ENCODE results near the gene MGME1. TPM values are rescaled to one million over a fixed set of nuclear protein-coding genes. Genes with fewer than 3 reads are reported as not detected.
"Not testable (repeated sequence)": the region's sequence is repeated elsewhere in the genome, so short reads cannot be mapped to it uniquely, and the experiment has no call there.

The MGME1 gene
- polyA plus RNA-seq, 1 donor, result 53.8 TPM

- DNase-seq, result no peak
Measured at GRCh38 chr20:17958373-17959256, 10.2 kb upstream of the MGME1 start.

GRCh38 chr20:17959257-17959627 lies 9.6 kb upstream of the MGME1 start:
- DNase-seq, result no peak

GRCh38 chr20:17960400-17960885 lies 8.4 kb upstream of the MGME1 start:
- not testable (repeated sequence) for DNase-seq

DNA sequence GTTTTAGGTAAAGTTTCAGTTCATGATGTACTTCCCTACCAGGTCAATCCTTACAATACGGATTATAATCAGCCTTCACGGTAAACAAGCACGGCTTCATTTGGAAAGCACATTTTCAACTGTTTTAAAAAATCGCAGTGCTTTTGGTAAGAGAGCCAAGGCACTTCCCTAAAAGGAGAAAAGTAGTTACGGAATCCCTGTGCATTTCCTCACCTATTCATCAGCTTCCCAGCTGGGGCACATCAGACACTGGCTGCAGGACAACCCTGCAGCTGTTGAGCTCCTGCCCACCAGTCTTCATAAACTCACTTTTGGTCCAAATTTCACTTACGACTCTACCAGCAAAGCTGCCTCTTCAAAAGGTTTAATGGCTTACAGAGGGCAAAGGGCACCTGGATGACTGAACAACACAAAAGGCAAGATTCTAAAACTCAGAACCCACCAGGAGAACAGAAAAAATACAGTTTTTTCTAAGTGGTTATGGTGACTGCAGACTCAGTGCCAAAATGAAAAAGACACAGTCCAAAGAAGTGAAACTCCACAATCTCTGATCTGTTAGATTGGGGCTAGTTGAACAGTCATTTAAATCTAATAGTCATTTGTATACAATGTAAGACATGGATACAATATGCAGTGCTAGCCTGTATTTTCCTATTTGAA lies 7.8 kb upstream of the MGME1 start:
- DNase-seq, result no peak

- DNase-seq, result no peak
Measured at GRCh38 chr20:17961587-17961940, 7.3 kb upstream of the MGME1 start.

DNA sequence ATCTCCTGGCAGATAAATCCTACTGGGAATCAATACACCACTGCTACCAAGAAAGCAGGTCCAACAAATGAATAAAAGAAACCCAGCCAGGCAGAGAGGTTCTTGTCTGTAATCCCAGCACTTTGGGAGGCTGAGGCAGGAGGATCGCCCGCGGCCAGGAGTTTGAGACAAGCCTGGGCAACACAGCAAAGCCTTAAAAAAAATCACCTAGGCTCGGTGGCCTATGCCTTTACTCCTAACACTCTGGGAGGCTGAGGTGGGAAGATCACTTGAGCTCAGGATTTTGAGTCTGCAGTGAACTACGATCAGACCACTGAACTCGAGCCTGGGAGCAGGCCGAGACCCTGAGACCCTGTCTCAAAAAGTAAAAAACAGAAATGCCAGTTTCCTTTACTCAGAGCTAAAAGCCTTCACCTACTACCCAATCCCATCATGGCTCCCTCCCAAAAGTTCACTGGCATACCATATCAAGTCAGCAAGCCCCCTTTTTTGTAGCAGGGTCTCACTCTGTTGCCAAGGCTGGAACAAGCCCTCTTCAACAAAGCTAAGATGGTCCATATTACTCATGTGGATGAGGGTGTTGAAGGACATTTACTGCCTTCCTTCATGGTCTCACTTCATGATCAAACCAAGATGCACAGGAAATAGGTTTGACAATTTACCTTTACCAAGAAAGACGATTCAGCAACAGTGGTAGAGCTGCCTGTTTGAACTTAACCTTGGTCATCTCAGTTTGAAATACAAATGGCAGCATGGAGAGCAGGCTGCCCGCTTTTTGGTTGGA lies 5.5 kb upstream of the MGME1 start:
- no peak for DNase-seq

DNA sequence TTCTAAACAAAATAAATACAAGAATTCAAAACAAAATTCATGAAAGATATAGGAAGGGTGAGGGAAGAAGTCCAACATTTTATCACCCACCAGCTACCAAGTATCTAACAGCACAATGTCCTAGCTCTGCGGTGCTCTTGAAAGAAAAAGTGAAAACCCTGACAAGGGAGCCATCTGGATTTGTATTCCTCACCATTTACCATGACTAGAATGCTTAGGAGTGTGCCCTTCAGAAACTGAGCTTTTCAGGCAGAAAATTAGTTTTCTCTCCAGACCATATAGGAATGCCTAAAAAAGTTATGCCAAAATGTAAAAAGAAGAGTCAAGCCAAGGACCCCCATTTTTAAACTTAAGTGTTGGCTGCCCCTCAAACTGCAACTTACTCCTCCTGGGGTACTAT lies 4.7 kb upstream of the MGME1 start:
- no peak for DNase-seq

DNA sequence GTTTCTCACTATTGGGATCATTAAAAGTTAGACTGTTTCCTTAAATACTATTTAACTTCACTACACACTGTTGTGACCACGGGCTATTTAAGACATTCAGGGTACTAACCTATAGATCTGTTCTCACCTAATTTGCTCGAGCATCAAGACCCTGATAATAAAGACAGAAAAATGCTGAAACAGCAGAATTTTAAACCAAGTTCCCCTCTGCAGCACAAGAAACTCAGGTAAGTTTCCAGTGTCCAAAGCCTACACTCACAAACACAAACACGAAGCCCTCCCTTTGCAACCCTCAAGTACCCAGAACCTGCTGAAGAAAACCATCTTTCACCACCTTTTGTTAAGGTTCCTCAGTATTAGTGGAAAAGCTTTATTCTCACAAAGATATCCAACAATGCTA lies 4.2 kb upstream of the MGME1 start:
- no peak for DNase-seq

- no peak for DNase-seq
Measured at GRCh38 chr20:17965042-17965697, 3.6 kb upstream of the MGME1 start.

DNA sequence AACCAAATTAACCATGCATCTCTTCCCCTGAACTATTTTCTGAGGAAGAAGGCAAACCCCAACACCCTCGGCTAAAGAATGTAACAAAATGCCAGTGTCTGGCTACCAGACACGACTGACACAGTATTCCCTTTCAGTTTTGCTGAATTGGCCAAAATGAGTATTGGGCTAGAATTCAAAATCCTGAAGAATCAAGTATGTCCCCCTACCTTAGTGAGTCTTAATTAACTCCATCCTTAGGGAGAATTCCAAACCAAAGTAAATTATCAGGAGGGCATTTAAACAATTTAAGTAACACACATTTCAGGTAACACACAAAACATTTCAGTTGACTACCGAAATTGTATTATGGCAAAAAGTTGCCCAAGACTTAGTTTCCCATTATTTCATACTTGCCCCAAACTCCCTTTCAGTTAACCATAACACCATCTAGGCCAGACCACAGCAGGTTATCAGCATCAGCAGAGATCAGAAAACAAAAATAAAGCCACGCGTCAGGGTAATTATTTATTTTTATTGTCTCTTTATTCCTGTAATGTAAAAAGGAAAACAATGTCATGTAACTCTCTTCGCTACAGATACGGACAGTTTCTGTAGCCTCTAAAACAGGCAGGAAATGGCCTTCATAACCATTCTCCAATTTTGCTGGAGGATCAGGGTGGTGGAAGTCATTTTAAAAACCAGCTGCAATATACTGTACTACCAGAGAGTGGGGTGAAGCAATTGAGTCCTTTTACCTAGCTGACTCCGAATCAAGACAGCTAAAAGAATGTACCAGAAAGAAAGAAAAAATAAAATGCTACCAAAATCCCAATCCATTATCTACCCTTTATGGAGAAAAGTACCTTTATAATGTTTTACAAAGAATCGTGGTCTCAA lies 2.1 kb upstream of the MGME1 start:
- DNase-seq, result no peak

- DNase-seq, result no peak
Measured at GRCh38 chr20:17967521-17968365, 1.1 kb upstream of the MGME1 start.

- no peak for DNase-seq
Measured at GRCh38 chr20:17969278-17969883, 563 bp downstream of the MGME1 start.

DNA sequence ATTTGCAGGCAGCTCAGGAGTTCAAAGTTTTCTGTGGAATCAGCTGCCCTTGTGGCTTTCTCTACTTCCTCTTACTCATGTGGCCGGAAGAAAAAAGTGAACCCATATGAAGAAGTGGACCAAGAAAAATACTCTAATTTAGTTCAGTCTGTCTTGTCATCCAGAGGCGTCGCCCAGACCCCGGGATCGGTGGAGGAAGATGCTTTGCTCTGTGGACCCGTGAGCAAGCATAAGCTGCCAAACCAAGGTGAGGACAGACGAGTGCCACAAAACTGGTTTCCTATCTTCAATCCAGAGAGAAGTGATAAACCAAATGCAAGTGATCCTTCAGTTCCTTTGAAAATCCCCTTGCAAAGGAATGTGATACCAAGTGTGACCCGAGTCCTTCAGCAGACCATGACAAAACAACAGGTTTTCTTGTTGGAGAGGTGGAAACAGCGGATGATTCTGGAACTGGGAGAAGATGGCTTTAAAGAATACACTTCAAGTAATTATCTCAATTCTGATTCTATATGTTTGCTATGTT lies 1.1 kb downstream of the MGME1 start:
- no peak for DNase-seq

DNA sequence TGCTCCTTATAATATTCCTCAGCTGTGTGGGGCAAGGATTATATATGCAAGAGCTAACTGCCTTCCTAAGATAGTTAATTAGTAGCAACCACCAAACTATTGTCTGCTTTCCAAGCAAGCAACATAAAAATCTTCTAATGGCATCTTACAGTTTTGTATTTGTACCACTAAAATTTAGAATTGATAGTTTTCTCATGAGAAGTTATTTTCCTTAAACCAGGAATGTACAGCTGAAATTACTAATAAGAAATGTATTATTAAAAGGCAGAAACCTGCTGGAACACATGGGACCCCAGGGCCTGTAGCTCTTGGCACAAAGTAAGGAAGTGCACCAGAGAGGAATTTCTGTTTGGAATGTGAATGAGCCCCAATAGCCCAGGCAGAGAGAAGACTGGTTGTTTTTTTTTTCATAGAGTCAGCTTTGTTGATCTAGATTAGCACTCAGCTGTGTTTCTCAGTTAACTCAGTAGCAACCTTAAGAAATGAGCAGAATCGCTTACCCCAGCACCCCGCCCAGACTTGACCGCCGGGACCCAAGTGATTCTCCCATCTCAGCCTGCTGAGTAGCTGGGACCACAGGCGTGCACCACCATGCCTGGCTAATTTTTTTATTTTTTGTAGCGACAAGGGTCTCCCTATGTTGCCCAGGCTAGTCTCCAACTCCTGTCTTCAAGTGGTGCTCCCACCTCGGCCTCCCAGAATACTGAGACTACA lies 2.6 kb downstream of the MGME1 start:
- no peak for DNase-seq

DNA sequence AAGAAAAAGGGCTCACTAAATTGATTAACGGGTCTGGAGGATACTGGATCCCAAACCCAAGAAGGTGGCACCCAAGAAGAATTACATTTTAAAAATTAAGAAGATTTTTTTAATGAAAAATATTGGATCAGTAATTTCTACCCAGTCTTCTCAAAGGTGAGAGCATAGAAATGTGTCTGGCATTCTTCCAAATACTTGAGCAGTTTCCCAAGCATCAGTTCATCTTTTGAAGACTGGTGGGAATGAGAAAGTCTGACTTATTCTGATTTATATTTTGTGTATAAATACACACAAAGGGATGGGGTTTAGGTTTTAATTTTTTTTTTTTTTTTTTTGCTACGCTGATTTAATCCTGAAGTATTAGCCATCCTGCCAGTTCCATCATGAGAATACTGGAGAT lies 3.3 kb downstream of the MGME1 start:
- no peak for DNase-seq

DNA sequence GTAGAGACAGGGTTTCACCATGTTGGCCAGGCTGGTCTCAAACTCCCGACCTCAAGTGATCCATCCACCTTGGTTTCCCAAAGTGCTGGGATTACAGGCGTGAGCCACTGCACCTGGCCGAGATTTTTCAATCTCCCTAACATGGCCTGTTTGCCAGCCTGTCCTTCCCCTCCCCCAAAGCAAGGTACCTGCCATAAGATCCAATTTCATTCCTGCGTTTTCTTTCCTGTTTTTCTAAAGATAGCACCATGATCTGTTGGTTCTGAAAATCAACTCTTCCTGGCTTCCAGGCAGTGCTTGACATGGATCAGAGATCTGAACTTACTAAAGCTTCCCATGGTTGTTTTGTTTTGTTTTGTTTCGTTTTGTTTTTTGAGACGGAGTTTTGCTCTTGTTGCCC lies 7.5 kb downstream of the MGME1 start:
- DNase-seq, result no peak

DNA sequence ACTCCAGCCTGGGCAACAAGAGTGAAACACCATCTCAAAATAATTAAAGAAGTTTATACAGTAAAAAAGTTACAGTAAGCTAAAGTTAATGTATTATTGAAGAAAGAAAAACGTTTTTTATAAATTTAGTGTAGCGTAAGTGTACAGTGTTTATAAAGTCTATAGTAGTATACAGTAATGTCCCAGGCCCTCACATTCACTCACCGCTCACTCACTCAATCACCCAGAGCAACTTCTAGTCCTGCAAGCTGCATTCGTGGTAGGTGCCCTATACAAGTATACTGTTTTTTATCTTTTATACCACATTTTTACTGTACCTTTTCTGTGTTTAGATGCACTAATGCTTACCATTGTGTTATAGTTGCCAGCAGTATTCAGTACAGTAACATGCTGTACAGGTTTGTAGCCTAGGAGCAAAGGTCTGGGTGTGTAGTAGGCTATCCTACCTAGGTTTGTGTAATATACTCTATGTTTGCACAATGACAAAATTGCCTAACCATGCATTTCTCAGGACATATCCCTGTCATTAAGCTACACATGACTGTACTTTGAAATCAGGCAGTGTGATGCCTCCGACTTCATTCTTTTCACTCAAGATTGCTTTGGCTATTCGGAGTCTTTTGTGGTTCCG lies 16.7 kb downstream of the MGME1 start:
- DNase-seq, result no peak

DNA sequence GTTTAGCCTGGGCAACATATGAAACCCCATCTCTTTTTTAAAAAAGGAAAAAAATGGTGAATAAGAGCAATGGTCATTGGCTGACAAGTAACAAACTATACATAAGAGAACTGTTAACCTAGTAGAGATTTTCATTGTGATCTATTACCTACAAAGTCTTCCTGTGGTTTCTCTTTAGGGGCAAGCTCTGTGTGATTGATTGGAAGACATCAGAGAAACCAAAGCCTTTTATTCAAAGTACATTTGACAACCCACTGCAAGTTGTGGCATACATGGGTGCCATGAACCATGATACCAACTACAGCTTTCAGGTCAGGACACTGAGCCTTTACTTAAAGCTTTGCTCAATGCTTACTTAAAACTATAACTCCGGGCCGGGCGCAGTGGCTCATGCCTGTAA lies 19.2 kb downstream of the MGME1 start:
- DNase-seq, result no peak

Measured in left kidney (tissue), 2 donors.